Renal cortex interstitium (tissue), 15 donors: ENCODE measurements around the gene BRSK2. TPM values are rescaled to one million over a fixed set of nuclear protein-coding genes. Genes with fewer than 3 reads are reported as not detected.
"Not testable (repeated sequence)": the region's sequence is repeated elsewhere in the genome, so short reads cannot be mapped to it uniquely, and the experiment has no call there.

Source experiments
- DNase-seq, 11 donors: peaks; one replicate each; pipeline ENCODE4 v3.0.0-alpha.2; 2013; ENCODE audit warnings: low read depth in 9 of 11, low spot score in 4 of 11; ENCODE audit errors: extremely low read depth in 1 of 11
- long read RNA-seq, 16 experiments: transcript quantifications; one replicate each; lab custom pipeline, GENCODE V29; 2026
- polyA plus RNA-seq, 3 donors: library from polyadenylated mRNA; unstranded; fragments of 120-200 nt; gene quantifications; one replicate each; pipeline ENCODE4 v1.2.1, GENCODE V29; 2013; ENCODE audit not compliant: insufficient read length in 3 of 3

Gene BRSK2
- polyA plus RNA-seq, result 1 to 10 TPM in 2 of 3 donors, under 1 TPM in 1; 0.56 to 1.7 (median 1.4) TPM
- long read RNA-seq, donor 1, result 0 reads
- long read RNA-seq, donor 2, result 0 reads
- long read RNA-seq, donor 3, result 0 reads
- long read RNA-seq, donor 4, result 0 reads
- long read RNA-seq, donor 5, result 0 reads
- long read RNA-seq, donor 6, result 0 reads
- long read RNA-seq, donor 7, result 0 reads
- long read RNA-seq, donor 8, result 0 reads
- long read RNA-seq, donor 9, result 0 reads
- long read RNA-seq, donor 10, result 0 reads
- long read RNA-seq, donor 11, result 0 reads
- long read RNA-seq, donor 12, result 0 reads
- long read RNA-seq, donor 13, result 0 reads
- long read RNA-seq, donor 14, result 0 reads
- long read RNA-seq, donor 15, result 0 reads
- long read RNA-seq, donor 16, result 0 reads

GRCh38 chr11:1389932-1390568 lies at the start of gene BRSK2:
Gene BRSK2 (plus strand): TSS chr11:1389934. CDS start chr11:1390285, 351 bp downstream.
- no peak for DNase-seq

GRCh38 chr11:1340111-1340510 lies 49.6 kb upstream of the BRSK2 start:
- DNase-seq, result no peak

GRCh38 chr11:1341226-1341625 lies 48.5 kb upstream of the BRSK2 start:
- DNase-seq, result not testable (repeated sequence)

GRCh38 chr11:1341928-1342524 lies 47.7 kb upstream of the BRSK2 start:
- DNase-seq, result no peak

- no peak for DNase-seq
These were observed 46.8 kb upstream of the BRSK2 start for GRCh38 chr11:1342946-1343345.

- DNase-seq, result no peak
These were observed 46.2 kb upstream of the BRSK2 start for GRCh38 chr11:1343391-1344055.

- DNase-seq, result no peak
These were observed 45.6 kb upstream of the BRSK2 start for GRCh38 chr11:1344056-1344635.

- DNase-seq, result no peak
These were observed 43.8 kb upstream of the BRSK2 start for GRCh38 chr11:1345737-1346513.

- no peak for DNase-seq
These were observed 42.9 kb upstream of the BRSK2 start for GRCh38 chr11:1346669-1347390.

- DNase-seq, result not testable (repeated sequence)
These were observed 42.2 kb upstream of the BRSK2 start for GRCh38 chr11:1347411-1347999.

- DNase-seq, result no peak
These were observed 41.5 kb upstream of the BRSK2 start for GRCh38 chr11:1348146-1348795.

- DNase-seq, result no peak
These were observed 40.9 kb upstream of the BRSK2 start for GRCh38 chr11:1348796-1349326.

GRCh38 chr11:1349327-1350041 lies 40.2 kb upstream of the BRSK2 start:
- DNase-seq, result no peak

GRCh38 chr11:1350086-1350725 lies 39.5 kb upstream of the BRSK2 start:
- DNase-seq, result peak in 1 of 11 donors; percentile 25

GRCh38 chr11:1351278-1351937 lies 38.3 kb upstream of the BRSK2 start:
- peak in 1 of 11 donors; percentile 44 for DNase-seq
